Measurements from ENCODE around the gene FOXP1.

GRCh38 chr3:71414189-71414927 is 169.2 kb downstream of the FOXP1 start:
- TF ChIP-seq POLR2A (IDR thresholded peaks at IDR 0.05) (no peak), CTCF (IDR thresholded peaks at IDR 0.05) (no peak)

Data from adrenal gland (tissue), 5 donors.